Prostate gland (tissue), 2 donors: ENCODE measurements around the gene SLCO3A1. TPM values are rescaled to one million over a fixed set of nuclear protein-coding genes. Genes with fewer than 3 reads are reported as not detected.

ENCODE experiments used
- DNase-seq: peaks from one replicate; pipeline ENCODE4 v3.0.0-alpha.2; 2019; ENCODE audit warnings: low spot score
- H3K27ac ChIP-seq, 2 donors: fragments of 200-600 bp; sonication (generic); 2 replicates each; pipeline ENCODE4 v1.5.1; 2017 to 2019
- H3K27me3 ChIP-seq: fragments of 200-600 bp; sonication (generic); replicated peaks from 2 replicates; pipeline ENCODE4 v1.5.1; 2019; ENCODE audit not compliant: insufficient read depth
- H3K36me3 ChIP-seq, 2 donors: fragments of 200-600 bp; sonication (generic); 1 replicate in 1 of 2; 2 replicates in 1 of 2; pipeline versions ENCODE4 v1.5.1 to v1.8.1; 2017 to 2019
- H3K4me1 ChIP-seq: fragments of 200-600 bp; sonication (generic); replicated peaks from 2 replicates; pipeline ENCODE4 v1.5.1; 2019
- H3K4me3 ChIP-seq, 2 donors: fragments of 200-600 bp; sonication (generic); 2 replicates each; pipeline ENCODE4 v1.5.1; 2017 to 2019
- H3K9me3 ChIP-seq: fragments of 200-600 bp; sonication (generic); 2 replicates; pipeline ENCODE4 v1.5.1; 2017
- POLR2A ChIP-seq: fragments of 450-650 bp; IDR thresholded peaks from one replicate; pipeline ENCODE4 v1.6.1; 2016; ENCODE audit warnings: antibody characterized with exemption, mild to moderate bottlenecking
- POLR2AphosphoS5 ChIP-seq: sonication (generic); formaldehyde crosslinking; IDR thresholded peaks from one replicate; pipeline ENCODE4 v1.6.1; 2017; ENCODE audit warnings: antibody characterized with exemption
- WGBS: methylation state at CpG from one replicate; pipeline ENCODE4 v1.1.5; 2018; 5-methylcytosine and 5-hydroxymethylcytosine counted together
- intact Hi-C: fragments of 100-400 bp; cut with DNase I; formaldehyde crosslinking; loops from one replicate; pipeline ENCODE4 v1.14.2; 2022
- total RNA-seq, 2 donors: library from RNA; depleted of rRNA; stranded (reverse); fragments of >200 nt; gene quantifications; one replicate each; pipeline ENCODE4 v1.1.0, GENCODE V29; 2016
- TF ChIP-seq, protein P1 (sequence below), 4 experiments: fragments of 200-600 bp in 2 of 4; fragments of 450-650 bp in 2 of 4; sonication (generic) in 2 of 4; IDR thresholded peaks; 1 replicate in 3 of 4; 2 replicates in 1 of 4; pipeline ENCODE4 v1.5.1; 2016 to 2019; ENCODE audit warnings: antibody characterized with exemption in 4 of 4, mild to moderate bottlenecking in 2 of 4, moderate library complexity in 2 of 4

The SLCO3A1 gene
- total RNA-seq, 2 donors from 2014 or later: 7.4 to 35.3 TPM

GRCh38 chr15:92082006-92082843 is 228.7 kb downstream of the SLCO3A1 start:
- Histone ChIP-seq H3K9me3 (no peaks in the 10 kb centered on the region), H3K36me3 (no peaks in the 10 kb centered on the region), H3K27ac (no peak overlapping the region), H3K27me3 (no peaks in the 10 kb centered on the region), H3K4me1 (no peaks in the 10 kb centered on the region), H3K4me3 (no peak overlapping the region)
- WGBS: 9% methylated on average over 10 of the region's 10 CpGs
- TF ChIP-seq, protein P1, sequence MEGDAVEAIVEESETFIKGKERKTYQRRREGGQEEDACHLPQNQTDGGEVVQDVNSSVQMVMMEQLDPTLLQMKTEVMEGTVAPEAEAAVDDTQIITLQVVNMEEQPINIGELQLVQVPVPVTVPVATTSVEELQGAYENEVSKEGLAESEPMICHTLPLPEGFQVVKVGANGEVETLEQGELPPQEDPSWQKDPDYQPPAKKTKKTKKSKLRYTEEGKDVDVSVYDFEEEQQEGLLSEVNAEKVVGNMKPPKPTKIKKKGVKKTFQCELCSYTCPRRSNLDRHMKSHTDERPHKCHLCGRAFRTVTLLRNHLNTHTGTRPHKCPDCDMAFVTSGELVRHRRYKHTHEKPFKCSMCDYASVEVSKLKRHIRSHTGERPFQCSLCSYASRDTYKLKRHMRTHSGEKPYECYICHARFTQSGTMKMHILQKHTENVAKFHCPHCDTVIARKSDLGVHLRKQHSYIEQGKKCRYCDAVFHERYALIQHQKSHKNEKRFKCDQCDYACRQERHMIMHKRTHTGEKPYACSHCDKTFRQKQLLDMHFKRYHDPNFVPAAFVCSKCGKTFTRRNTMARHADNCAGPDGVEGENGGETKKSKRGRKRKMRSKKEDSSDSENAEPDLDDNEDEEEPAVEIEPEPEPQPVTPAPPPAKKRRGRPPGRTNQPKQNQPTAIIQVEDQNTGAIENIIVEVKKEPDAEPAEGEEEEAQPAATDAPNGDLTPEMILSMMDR (IDR thresholded peaks at IDR 0.05): peak; percentile 22 to 78 (median 58)
- TF ChIP-seq POLR2A: no peak
- intact Hi-C loops: loop anchor here (2.0 to 10.0 kb wide), 2 partner anchors 377 to 777 kb away; no protein-coding TSS in a partner anchor
- peak; percentile 26 for DNase-seq

- no peak for DNase-seq
- Histone ChIP-seq H3K9me3 (no peaks in the 10 kb centered on the region), H3K27ac (no peak overlapping the region), H3K36me3 (no peaks in the 10 kb centered on the region), H3K4me1 (no peaks in the 10 kb centered on the region), H3K4me3 (no peak overlapping the region), H3K27me3 (no peaks in the 10 kb centered on the region)
- WGBS: 72% methylated on average over 4 of the region's 4 CpGs
- intact Hi-C loops: loop anchor here (2.0 to 10.0 kb wide), 2 partner anchors 378 to 778 kb away; no protein-coding TSS in a partner anchor
- TF ChIP-seq POLR2AphosphoS5 (no peak), POLR2A (no peak)
- TF ChIP-seq, protein P1 (IDR thresholded peaks at IDR 0.05): no peak
Observed at GRCh38 chr15:92083190-92083589, 229.7 kb downstream of the SLCO3A1 start.

DNA sequence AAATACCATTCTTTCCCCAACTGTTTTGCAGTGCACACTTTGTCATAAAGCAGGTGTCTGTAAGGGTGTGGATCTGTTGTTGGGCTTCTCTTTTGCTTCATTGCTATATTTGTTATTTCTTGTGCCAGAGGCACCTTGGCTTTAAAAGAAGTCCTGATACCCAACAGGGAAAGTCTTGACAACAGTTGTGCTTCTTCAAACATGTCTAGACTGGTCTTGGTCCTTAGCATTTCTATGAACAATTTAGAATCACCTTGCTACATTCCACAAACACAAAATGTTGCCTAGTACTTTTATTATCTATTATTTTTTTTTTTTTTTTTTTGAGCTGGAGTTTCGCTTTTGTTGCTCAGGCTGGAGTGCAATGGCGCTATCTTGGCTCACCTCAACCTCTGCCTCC is 233.7 kb downstream of the SLCO3A1 start:
- Histone ChIP-seq H3K4me1 (no peaks in the 10 kb centered on the region), H3K36me3 (no peaks in the 10 kb centered on the region), H3K4me3 (no peak overlapping the region), H3K9me3 (no peaks in the 10 kb centered on the region), H3K27ac (no peak overlapping the region), H3K27me3 (peaks cover 2% of the 10 kb centered on the region)
- TF ChIP-seq, protein P1 (IDR thresholded peaks at IDR 0.05): no peak
- TF ChIP-seq POLR2A (no peak), POLR2AphosphoS5 (no peak)
- intact Hi-C loops: loop anchor here (10.0 kb wide), 1 partner anchor 382 kb away; no protein-coding TSS in a partner anchor
- DNase-seq: no peak
- WGBS: 78% methylated on average over 2 of the region's 2 CpGs

- 65% methylated on average over 17 of the region's 17 CpGs for WGBS
- H3K27ac ChIP-seq: no peak overlapping the region
- no peaks in the 10 kb centered on the region for H3K9me3 ChIP-seq
- H3K27me3 ChIP-seq: peaks cover 2% of the 10 kb centered on the region
- no peak for TF ChIP-seq POLR2AphosphoS5
- TF ChIP-seq, protein P1 (IDR thresholded peaks at IDR 0.05): peak in 3 of 4 experiments; percentile 3 to 54 (median 41)
- H3K36me3 ChIP-seq: no peaks in the 10 kb centered on the region
- intact Hi-C loops: loop anchor here (10.0 kb wide), 1 partner anchor 594 kb away; no protein-coding TSS in a partner anchor
- H3K4me1 ChIP-seq: no peaks in the 10 kb centered on the region
- H3K4me3 ChIP-seq: no peak overlapping the region
- DNase-seq: peak; percentile 50
Observed at GRCh38 chr15:92091155-92091734, 237.7 kb downstream of the SLCO3A1 start.
